ENCODE results near the gene TMEM131.
"Not testable (repeated sequence)": the region's sequence is repeated elsewhere in the genome, so short reads cannot be mapped to it uniquely, and the experiment has no call there.

Gene TMEM131

DNA sequence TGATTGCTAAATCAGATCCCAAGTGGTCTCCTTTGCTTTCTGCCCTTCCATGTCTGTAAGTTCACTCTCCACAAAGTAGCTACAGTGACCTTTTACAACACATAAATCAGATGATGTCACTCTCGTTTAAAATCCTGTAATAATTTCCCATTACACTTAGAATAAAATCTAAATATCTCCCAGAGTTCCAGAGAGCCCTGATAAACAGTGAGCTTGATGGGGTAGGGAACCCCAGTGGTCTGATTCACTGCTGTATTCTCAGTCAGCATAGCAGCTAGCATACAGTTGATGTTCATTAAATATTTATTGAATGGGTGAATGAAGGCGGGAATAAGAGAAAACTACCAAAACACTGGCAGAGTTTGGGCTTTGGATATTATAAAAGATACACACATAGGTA is 164.6 kb downstream of the TMEM131 start:
- H3K9me3 ChIP-seq (ENCODE audit: control insufficient read depth, insufficient read depth, low read depth, low read length): no peaks in the 10 kb centered on the region
- H3K9ac ChIP-seq (ENCODE audit: low read length): no peak overlapping the region
- H3K27ac ChIP-seq (ENCODE audit: low read depth, low read length): 0 out of 2 replicates have a peak overlapping the region, but pooled peaks have one; percentile 47
- no peaks in the 10 kb centered on the region for H3K27me3 ChIP-seq (ENCODE audit: control insufficient read depth, insufficient read depth, low read length)
- peaks cover 10% of the 10 kb centered on the region; the same call in 1 of the 2 replicates for H3K4me1 ChIP-seq (ENCODE audit: control insufficient read depth, insufficient read depth, low read length)
- H3K4me3 ChIP-seq (ENCODE audit: low read depth, low read length): no peak overlapping the region
- 0 out of 2 replicates have a peak, but pooled peaks cover 2% of the 10 kb centered on the region for H3K36me3 ChIP-seq (ENCODE audit: control insufficient read depth, insufficient read depth, low read length)

DNA sequence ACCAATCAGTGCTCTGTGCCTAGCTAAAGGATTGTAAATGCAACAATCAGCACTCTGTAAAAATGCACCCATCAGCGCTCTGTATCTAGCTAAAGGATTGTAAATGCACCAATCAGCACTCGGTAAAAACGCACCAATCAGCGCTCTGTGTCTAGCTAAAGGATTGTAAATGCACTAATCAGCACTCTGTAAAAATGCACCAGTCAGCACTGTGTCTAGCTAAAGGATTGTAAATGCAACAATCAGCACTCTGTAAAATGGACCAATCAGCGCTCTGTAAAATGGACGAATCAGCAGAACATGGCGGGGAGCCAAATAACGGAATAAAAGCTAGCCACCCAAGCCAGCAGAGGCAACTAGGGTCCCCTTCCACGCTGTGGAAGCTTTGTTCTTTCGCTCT is 166.5 kb downstream of the TMEM131 start:
- H3K9me3 ChIP-seq (ENCODE audit: control insufficient read depth, insufficient read depth, low read depth, low read length); H3K4me3 ChIP-seq (ENCODE audit: low read depth, low read length); H3K36me3 ChIP-seq (ENCODE audit: control insufficient read depth, insufficient read depth, low read length); H3K9ac ChIP-seq (ENCODE audit: low read length); H3K27ac ChIP-seq (ENCODE audit: low read depth, low read length); H3K27me3 ChIP-seq (ENCODE audit: control insufficient read depth, insufficient read depth, low read length): not testable (repeated sequence)
- peaks cover 10% of the 10 kb centered on the region; the same call in 1 of the 2 replicates for H3K4me1 ChIP-seq (ENCODE audit: control insufficient read depth, insufficient read depth, low read length)

DNA sequence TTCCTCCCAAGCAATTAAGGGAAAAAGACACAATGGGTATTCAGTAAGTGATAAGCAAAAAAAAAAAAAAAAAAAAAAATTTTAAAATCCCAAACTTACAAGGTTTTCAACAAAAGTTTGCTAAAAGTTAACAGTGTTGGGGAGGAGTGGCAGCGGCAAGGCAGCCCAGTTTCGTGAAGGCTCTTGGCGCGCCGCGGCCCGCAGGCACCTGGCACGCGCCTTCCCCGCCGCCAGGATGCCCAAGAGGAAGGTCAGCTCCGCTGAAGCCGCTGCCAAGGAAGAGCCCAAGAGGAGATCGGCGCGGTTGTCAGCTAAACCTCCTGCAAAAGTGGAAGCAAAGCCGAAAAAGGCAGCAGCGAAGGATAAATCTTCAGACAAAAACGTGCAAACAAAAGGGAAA is 168.7 kb downstream of the TMEM131 start:
- H3K27ac ChIP-seq (ENCODE audit: low read depth, low read length); H3K27me3 ChIP-seq (ENCODE audit: control insufficient read depth, insufficient read depth, low read length); H3K9ac ChIP-seq (ENCODE audit: low read length); H3K4me3 ChIP-seq (ENCODE audit: low read depth, low read length); H3K36me3 ChIP-seq (ENCODE audit: control insufficient read depth, insufficient read depth, low read length); H3K9me3 ChIP-seq (ENCODE audit: control insufficient read depth, insufficient read depth, low read depth, low read length): not testable (repeated sequence)
- peaks cover 16% of the 10 kb centered on the region; the same call in 1 of the 2 replicates for H3K4me1 ChIP-seq (ENCODE audit: control insufficient read depth, insufficient read depth, low read length)

- H3K27ac ChIP-seq (ENCODE audit: low read depth, low read length); H3K9me3 ChIP-seq (ENCODE audit: control insufficient read depth, insufficient read depth, low read depth, low read length): not testable (repeated sequence)
These were observed 169.4 kb downstream of the TMEM131 start for GRCh38 chr2:97826266-97826847.

DNA sequence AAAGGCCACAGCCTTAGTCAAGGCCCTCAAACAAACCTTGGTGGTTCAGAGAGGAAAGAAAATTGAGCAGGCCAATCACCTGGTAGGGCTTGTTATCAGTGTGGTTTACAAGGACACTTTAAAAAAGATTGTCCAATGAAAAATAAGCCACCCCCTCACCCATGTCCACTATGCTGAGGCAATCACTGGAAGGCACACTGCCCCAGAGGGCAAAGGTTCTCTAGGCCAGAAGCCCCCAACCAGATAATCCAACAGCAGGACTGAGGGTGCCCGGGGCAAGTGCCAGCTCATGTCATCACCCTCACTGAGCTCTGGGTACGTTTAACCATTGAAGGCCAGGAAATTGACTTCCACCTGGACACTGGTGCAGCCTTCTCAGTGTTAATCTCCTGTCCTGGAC is 171.7 kb downstream of the TMEM131 start:
- not testable (repeated sequence) for H3K9ac ChIP-seq (ENCODE audit: low read length); H3K9me3 ChIP-seq (ENCODE audit: control insufficient read depth, insufficient read depth, low read depth, low read length); H3K27me3 ChIP-seq (ENCODE audit: control insufficient read depth, insufficient read depth, low read length); H3K36me3 ChIP-seq (ENCODE audit: control insufficient read depth, insufficient read depth, low read length); H3K4me3 ChIP-seq (ENCODE audit: low read depth, low read length); H3K4me1 ChIP-seq (ENCODE audit: control insufficient read depth, insufficient read depth, low read length); H3K27ac ChIP-seq (ENCODE audit: low read depth, low read length)

More at GRCh38 chr2:97826266-97826847, 169.4 kb downstream of the TMEM131 start:
- not testable (repeated sequence) for H3K4me3 ChIP-seq (ENCODE audit: low read depth, low read length); H3K27me3 ChIP-seq (ENCODE audit: control insufficient read depth, insufficient read depth, low read length); H3K36me3 ChIP-seq (ENCODE audit: control insufficient read depth, insufficient read depth, low read length); H3K9ac ChIP-seq (ENCODE audit: low read length)
- H3K4me1 ChIP-seq (ENCODE audit: control insufficient read depth, insufficient read depth, low read length): peaks cover 16% of the 10 kb centered on the region; the same call in 1 of the 2 replicates

DNA sequence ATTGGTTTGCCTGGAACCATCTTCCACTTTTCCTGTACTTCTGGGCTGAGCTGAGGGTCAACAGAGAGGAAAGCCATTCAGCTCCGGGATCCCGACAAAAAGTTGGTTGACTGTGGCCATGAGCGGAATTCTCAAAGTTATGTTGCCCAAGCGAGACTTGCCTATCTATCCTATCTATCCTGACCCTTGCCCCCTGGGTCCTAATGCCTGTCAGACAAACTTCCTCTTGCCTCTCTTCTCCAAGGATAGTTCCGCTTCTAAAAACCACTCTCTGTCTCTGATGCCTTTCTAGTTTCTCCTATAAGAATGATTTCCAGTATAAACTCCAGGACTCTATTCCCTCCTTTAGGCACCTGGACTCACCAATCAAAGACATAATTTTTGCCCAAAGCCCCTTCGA is 173.9 kb downstream of the TMEM131 start:
- not testable (repeated sequence) for H3K4me3 ChIP-seq (ENCODE audit: low read depth, low read length); H3K9me3 ChIP-seq (ENCODE audit: control insufficient read depth, insufficient read depth, low read depth, low read length); H3K27me3 ChIP-seq (ENCODE audit: control insufficient read depth, insufficient read depth, low read length); H3K36me3 ChIP-seq (ENCODE audit: control insufficient read depth, insufficient read depth, low read length); H3K27ac ChIP-seq (ENCODE audit: low read depth, low read length); H3K4me1 ChIP-seq (ENCODE audit: control insufficient read depth, insufficient read depth, low read length); H3K9ac ChIP-seq (ENCODE audit: low read length)

DNA sequence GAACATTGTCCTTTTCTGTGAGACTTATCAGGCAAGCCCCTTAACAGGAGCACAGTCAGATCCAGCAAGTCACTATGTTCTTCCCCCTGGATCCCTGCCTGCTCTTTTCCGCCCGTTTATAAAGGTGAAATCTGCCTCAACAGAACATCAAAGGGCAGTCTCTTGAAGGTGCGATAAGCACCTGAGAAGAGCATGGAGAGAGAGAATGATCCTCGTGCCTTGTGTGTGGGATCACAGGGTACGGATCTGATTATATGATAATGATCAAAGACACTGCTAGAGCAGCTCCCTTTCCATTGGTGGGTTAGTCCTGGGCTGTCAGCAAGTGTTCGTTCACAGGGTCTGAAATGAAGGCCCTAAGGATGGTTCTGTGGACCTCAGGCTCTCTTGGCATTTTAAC is 176.0 kb downstream of the TMEM131 start:
- no peak overlapping the region for H3K4me3 ChIP-seq (ENCODE audit: low read depth, low read length)

DNA sequence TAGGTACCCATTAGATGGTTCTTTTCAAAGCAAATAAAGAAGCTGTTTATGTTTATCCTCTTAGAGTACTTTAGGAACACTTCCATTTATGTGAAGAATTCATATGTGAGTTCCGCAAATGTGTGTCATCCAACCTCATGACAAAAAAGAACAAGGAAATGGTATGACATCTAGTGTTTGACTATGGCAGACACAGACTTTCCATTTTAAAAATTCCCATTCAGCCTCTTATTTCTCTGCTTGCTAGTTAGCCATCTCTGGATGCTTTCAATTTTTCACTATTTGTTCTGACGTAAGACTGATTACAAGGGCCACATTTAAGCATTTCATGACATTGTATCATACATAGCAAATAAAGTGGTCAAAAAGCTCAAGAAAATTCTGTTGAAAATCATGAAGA is 179.3 kb downstream of the TMEM131 start:
- no peaks in the 10 kb centered on the region for H3K9me3 ChIP-seq (ENCODE audit: control insufficient read depth, insufficient read depth, low read depth, low read length)
- 0 out of 2 replicates have a peak, but pooled peaks cover 4% of the 10 kb centered on the region for H3K4me1 ChIP-seq (ENCODE audit: control insufficient read depth, insufficient read depth, low read length)
- H3K36me3 ChIP-seq (ENCODE audit: control insufficient read depth, insufficient read depth, low read length): peaks cover 15% of the 10 kb centered on the region
- H3K4me3 ChIP-seq (ENCODE audit: low read depth, low read length): no peak overlapping the region
- no peak overlapping the region for H3K9ac ChIP-seq (ENCODE audit: low read length)
- no peaks in the 10 kb centered on the region for H3K27me3 ChIP-seq (ENCODE audit: control insufficient read depth, insufficient read depth, low read length)
- H3K27ac ChIP-seq (ENCODE audit: low read depth, low read length): no peak overlapping the region

More for the DNA sequence above, 176.0 kb downstream of the TMEM131 start:
- H3K27ac ChIP-seq (ENCODE audit: low read depth, low read length): no peak overlapping the region
- H3K9me3 ChIP-seq (ENCODE audit: control insufficient read depth, insufficient read depth, low read depth, low read length): no peaks in the 10 kb centered on the region
- H3K4me1 ChIP-seq (ENCODE audit: control insufficient read depth, insufficient read depth, low read length): peaks cover 5% of the 10 kb centered on the region; the same call in 1 of the 2 replicates
- H3K27me3 ChIP-seq (ENCODE audit: control insufficient read depth, insufficient read depth, low read length): no peaks in the 10 kb centered on the region
- H3K36me3 ChIP-seq (ENCODE audit: control insufficient read depth, insufficient read depth, low read length): no peaks in the 10 kb centered on the region; the same call in 1 of the 2 replicates
- no peak overlapping the region for H3K9ac ChIP-seq (ENCODE audit: low read length)

DNA sequence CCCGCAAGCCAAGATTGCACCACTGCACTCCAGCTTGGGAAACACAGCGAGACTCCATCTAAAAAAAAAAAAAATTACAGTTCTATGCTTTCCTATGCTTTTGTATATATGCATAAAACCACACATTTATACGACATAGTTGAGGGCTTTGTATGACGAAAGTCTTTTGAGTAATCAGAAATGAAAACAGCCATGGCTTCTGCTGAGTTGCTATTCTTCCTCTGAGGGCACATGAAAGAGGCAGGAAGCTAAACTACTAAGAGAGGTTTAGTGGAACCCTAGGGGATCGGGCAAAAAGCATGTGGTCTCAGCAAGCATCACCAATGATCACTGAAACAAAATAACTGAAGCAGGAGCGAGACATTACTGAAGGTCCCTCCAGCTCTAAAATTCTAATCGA is 182.8 kb downstream of the TMEM131 start:
- no peak overlapping the region for H3K27ac ChIP-seq (ENCODE audit: low read depth, low read length)
- no peaks in the 10 kb centered on the region for H3K27me3 ChIP-seq (ENCODE audit: control insufficient read depth, insufficient read depth, low read length)
- H3K9ac ChIP-seq (ENCODE audit: low read length): no peak overlapping the region
- no peak overlapping the region for H3K4me3 ChIP-seq (ENCODE audit: low read depth, low read length)
- 0 out of 2 replicates have a peak, but pooled peaks cover 4% of the 10 kb centered on the region for H3K4me1 ChIP-seq (ENCODE audit: control insufficient read depth, insufficient read depth, low read length)
- no peaks in the 10 kb centered on the region for H3K9me3 ChIP-seq (ENCODE audit: control insufficient read depth, insufficient read depth, low read depth, low read length)
- H3K36me3 ChIP-seq (ENCODE audit: control insufficient read depth, insufficient read depth, low read length): peaks cover 30% of the 10 kb centered on the region

DNA sequence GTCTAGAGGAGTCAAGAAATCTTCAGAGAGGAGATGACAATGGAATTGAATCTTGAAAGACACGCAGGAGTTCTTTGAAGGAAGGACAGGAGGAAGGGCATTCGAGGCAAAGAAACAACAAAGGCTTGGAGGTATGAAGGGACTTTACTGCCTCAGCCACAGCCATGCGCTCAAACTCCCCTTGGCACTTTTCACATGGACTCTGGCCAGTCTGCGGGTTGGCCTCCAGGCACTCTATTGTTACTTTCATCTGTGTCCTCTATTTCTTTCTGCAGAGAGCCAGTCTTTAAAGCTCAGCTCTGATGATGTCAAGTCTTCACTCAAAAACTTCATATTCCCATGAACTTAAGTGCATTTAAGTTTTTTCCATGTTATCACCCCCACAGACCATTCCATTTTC is 186.9 kb downstream of the TMEM131 start:
- no peak overlapping the region for H3K27ac ChIP-seq (ENCODE audit: low read depth, low read length)
- H3K9ac ChIP-seq (ENCODE audit: low read length): no peak overlapping the region
- peaks cover 32% of the 10 kb centered on the region for H3K36me3 ChIP-seq (ENCODE audit: control insufficient read depth, insufficient read depth, low read length)
- H3K27me3 ChIP-seq (ENCODE audit: control insufficient read depth, insufficient read depth, low read length): no peaks in the 10 kb centered on the region
- H3K4me1 ChIP-seq (ENCODE audit: control insufficient read depth, insufficient read depth, low read length): peaks cover 10% of the 10 kb centered on the region; the same call in 1 of the 2 replicates
- H3K9me3 ChIP-seq (ENCODE audit: control insufficient read depth, insufficient read depth, low read depth, low read length): no peaks in the 10 kb centered on the region
- no peak overlapping the region for H3K4me3 ChIP-seq (ENCODE audit: low read depth, low read length)

- H3K9ac ChIP-seq (ENCODE audit: low read length): no peak overlapping the region
- peaks cover 30% of the 10 kb centered on the region for H3K36me3 ChIP-seq (ENCODE audit: control insufficient read depth, insufficient read depth, low read length)
These were observed 188.8 kb downstream of the TMEM131 start for GRCh38 chr2:97806738-97807618.

More at GRCh38 chr2:97806738-97807618, 188.8 kb downstream of the TMEM131 start:
- H3K27me3 ChIP-seq (ENCODE audit: control insufficient read depth, insufficient read depth, low read length): no peaks in the 10 kb centered on the region
- no peak overlapping the region for H3K4me3 ChIP-seq (ENCODE audit: low read depth, low read length)
- no peak overlapping the region for H3K27ac ChIP-seq (ENCODE audit: low read depth, low read length)
- H3K4me1 ChIP-seq (ENCODE audit: control insufficient read depth, insufficient read depth, low read length): peaks cover 6% of the 10 kb centered on the region; the same call in 1 of the 2 replicates
- H3K9me3 ChIP-seq (ENCODE audit: control insufficient read depth, insufficient read depth, low read depth, low read length): no peaks in the 10 kb centered on the region

All from HUES6 (cell line).